Gastroesophageal sphincter (tissue), 4 donors: Measurements from ENCODE around the gene BBS7. TPM values are rescaled to one million over a fixed set of nuclear protein-coding genes. Genes with fewer than 3 reads are reported as not detected.

Experiments
- ATAC-seq: fragments of 150-250 bp; one replicate; pipeline ENCODE4 v1.9.1; 2016; ENCODE audit warnings: mild to moderate bottlenecking, moderate library complexity
- H3K27ac ChIP-seq, 4 donors: fragments of 200-600 bp; sonication (generic) in 3 of 4; 1 replicate in 3 of 4; 2 replicates in 1 of 4; pipeline ENCODE4 v1.5.1; 2016 to 2019
- H3K27me3 ChIP-seq: fragments of 200-600 bp; sonication (generic); one replicate; pipeline ENCODE4 v1.5.1; 2019
- H3K36me3 ChIP-seq, 2 donors: fragments of 200-600 bp; sonication (generic); one replicate each; pipeline ENCODE4 v1.5.1; 2019; ENCODE audit warnings: control low read depth in 1 of 2
- H3K4me1 ChIP-seq, 3 donors: fragments of 200-600 bp; sonication (generic); 1 replicate in 2 of 3; 2 replicates in 1 of 3; pipeline ENCODE4 v1.5.1; 2016 to 2019; ENCODE audit warnings: control low read depth in 2 of 3
- H3K4me3 ChIP-seq, 2 donors: fragments of 200-600 bp; sonication (generic); one replicate each; pipeline ENCODE4 v1.5.1; 2019; ENCODE audit warnings: mild to moderate bottlenecking in 1 of 2, moderate library complexity in 1 of 2
- H3K9me3 ChIP-seq, 3 donors: fragments of 200-600 bp; sonication (generic); one replicate each; pipeline ENCODE4 v1.5.1; 2017 to 2019; ENCODE audit warnings: control low read depth in 2 of 3
- CTCF ChIP-seq, 4 experiments: fragments of 200-600 bp in 2 of 4; fragments of 450-650 bp in 2 of 4; sonication (generic) in 1 of 4; IDR thresholded peaks; one replicate each; pipeline ENCODE4 v1.5.1; 2017 to 2019; ENCODE audit warnings: antibody characterized with exemption in 4 of 4, mild to moderate bottlenecking in 2 of 4, moderate library complexity in 2 of 4
- EP300 ChIP-seq: sonication (generic); formaldehyde crosslinking; IDR thresholded peaks from one replicate; pipeline ENCODE4 v1.6.1; 2017; ENCODE audit warnings: antibody characterized with exemption, mild to moderate bottlenecking
- POLR2A ChIP-seq, 2 donors: fragments of 450-650 bp; IDR thresholded peaks; one replicate each; pipeline ENCODE4 v1.6.1; 2017; ENCODE audit warnings: antibody characterized with exemption in 2 of 2, mild to moderate bottlenecking in 2 of 2, moderate library complexity in 1 of 2
- POLR2AphosphoS5 ChIP-seq: sonication (generic); formaldehyde crosslinking; IDR thresholded peaks from one replicate; pipeline ENCODE4 v1.6.1; 2017; ENCODE audit warnings: antibody characterized with exemption
- WGBS, 2 donors: methylation state at CpG; one replicate each; pipeline ENCODE4 v1.1.5; 2018; ENCODE audit warnings: low coverage in 1 of 2; 5-methylcytosine and 5-hydroxymethylcytosine counted together
- total RNA-seq, 4 donors: library from RNA; depleted of rRNA; stranded (reverse); fragments of >200 nt; gene quantifications; one replicate each; pipeline ENCODE4 v1.1.0, GENCODE V29; 2016

The BBS7 gene
- total RNA-seq, 4 donors from 2014 or later: 13.3 to 23.1 (median 20.4) TPM

GRCh38 chr4:121838136-121838535, 32.1 kb downstream of the BBS7 start:
- ATAC-seq: no peak
- Histone ChIP-seq H3K4me3 (no peak overlapping the region), H3K4me1 (no peaks in the 10 kb centered on the region)

GRCh38 chr4:121829511-121829910, 40.8 kb downstream of the BBS7 start:
- 13 to 100% methylated on average over 1 to 5 of the region's 5 CpGs for WGBS, 2 donors
- no peak for TF ChIP-seq EP300
- no peak for TF ChIP-seq POLR2AphosphoS5
- no peak for TF ChIP-seq POLR2A (IDR thresholded peaks at IDR 0.05)
- no peak for TF ChIP-seq CTCF (IDR thresholded peaks at IDR 0.05)
- peaks cover 0 to 79% of the 10 kb centered on the region in 2 donors for H3K36me3 ChIP-seq
- H3K27ac ChIP-seq: no peak overlapping the region
- no peak overlapping the region for H3K4me3 ChIP-seq
- no peaks in the 10 kb centered on the region for H3K9me3 ChIP-seq
- no peak for ATAC-seq
- peaks cover 0 to 8% (median 0%) of the 10 kb centered on the region in 3 donors for H3K4me1 ChIP-seq
- H3K27me3 ChIP-seq: no peaks in the 10 kb centered on the region

More at GRCh38 chr4:121838136-121838535, 32.1 kb downstream of the BBS7 start:
- Histone ChIP-seq H3K36me3 (peaks cover 5 to 89% of the 10 kb centered on the region in 2 donors), H3K9me3 (no peaks in the 10 kb centered on the region), H3K27ac (no peak overlapping the region), H3K27me3 (no peaks in the 10 kb centered on the region)
- TF ChIP-seq POLR2A (IDR thresholded peaks at IDR 0.05) (no peak), POLR2AphosphoS5 (no peak), CTCF (IDR thresholded peaks at IDR 0.05) (no peak), EP300 (no peak)

GRCh38 chr4:121827853-121828252, 42.4 kb downstream of the BBS7 start:
- peaks cover 0 to 20% (median 0%) of the 10 kb centered on the region in 3 donors for H3K4me1 ChIP-seq
- TF ChIP-seq EP300 (no peak), CTCF (IDR thresholded peaks at IDR 0.05) (no peak), POLR2A (IDR thresholded peaks at IDR 0.05) (no peak), POLR2AphosphoS5 (no peak)
- H3K27ac ChIP-seq: no peak overlapping the region
- no peak for ATAC-seq
- no peak overlapping the region for H3K4me3 ChIP-seq
- no peaks in the 10 kb centered on the region for H3K27me3 ChIP-seq
- H3K36me3 ChIP-seq: peaks cover 0 to 63% of the 10 kb centered on the region in 2 donors
- 100% methylated on average over 1 of the region's 1 CpG for WGBS, 2 donors
- no peaks in the 10 kb centered on the region for H3K9me3 ChIP-seq

GRCh38 chr4:121824950-121825349, 45.3 kb downstream of the BBS7 start:
- no peak for TF ChIP-seq CTCF (IDR thresholded peaks at IDR 0.05)
- TF ChIP-seq EP300: no peak
- no peak for TF ChIP-seq POLR2A (IDR thresholded peaks at IDR 0.05)
- Histone ChIP-seq H3K9me3 (no peaks in the 10 kb centered on the region), H3K36me3 (peaks cover 0 to 34% of the 10 kb centered on the region in 2 donors), H3K4me3 (no peak overlapping the region), H3K27me3 (no peaks in the 10 kb centered on the region), H3K27ac (peak overlapping the region in 2 of 4 donors; percentile 11 to 81), H3K4me1 (peaks cover 0 to 25% (median 0%) of the 10 kb centered on the region in 3 donors)
- 21 to 36% methylated on average over 2 of the region's 2 CpGs for WGBS, 2 donors
- ATAC-seq: no peak

GRCh38 chr4:121824171-121824527, 46.1 kb downstream of the BBS7 start:
- ATAC-seq: no peak
- Histone ChIP-seq H3K4me3 (peak overlapping the region; percentile 41 to 62), H3K36me3 (peaks cover 0 to 31% of the 10 kb centered on the region in 2 donors), H3K27me3 (no peaks in the 10 kb centered on the region), H3K9me3 (no peaks in the 10 kb centered on the region), H3K27ac (peak overlapping the region; percentile 73 to 84 (median 80)), H3K4me1 (peaks cover 0 to 25% (median 0%) of the 10 kb centered on the region in 3 donors)
- no peak for TF ChIP-seq EP300
- no peak for TF ChIP-seq POLR2AphosphoS5
- no peak for TF ChIP-seq CTCF (IDR thresholded peaks at IDR 0.05)
- TF ChIP-seq POLR2A (IDR thresholded peaks at IDR 0.05): no peak
- 1 to 3% methylated on average over 5 to 8 of the region's 8 CpGs for WGBS, 2 donors
